ENCODE data around the gene TRAP1. TPM values are rescaled to one million over a fixed set of nuclear protein-coding genes. Genes with fewer than 3 reads are reported as not detected.

The TRAP1 gene
- total RNA-seq, 2 experiments from 2014 or later, result 99.5 to 101 TPM

GRCh38 chr16:3645108-3645503 lies 72.2 kb downstream of the TRAP1 start:
- H3K4me3 Mint-ChIP-seq, result no peak overlapping the region
- DNase-seq, result no peak
- H3K9me3 Mint-ChIP-seq, result no peaks in the 10 kb centered on the region
- H3K36me3 Mint-ChIP-seq (ENCODE audit: low read depth), result peaks cover 7% of the 10 kb centered on the region
- POLR2A ChIA-PET, result no interaction called here
- peak overlapping the region; percentile 2 for H3K27ac Mint-ChIP-seq
- CTCF ChIA-PET, result no interaction called here
- no peaks in the 10 kb centered on the region for H3K27me3 Mint-ChIP-seq
- H3K4me1 Mint-ChIP-seq, result peaks cover 5% of the 10 kb centered on the region

- CTCF ChIA-PET, result interaction anchor here (1.4 kb wide), 1 partner anchor 19 kb away, joined by 5 read pairs; no protein-coding TSS in a partner anchor
- DNase-seq, result no peak
- Mint-ChIP-seq H3K36me3 (ENCODE audit: low read depth) (peaks cover 9% of the 10 kb centered on the region), H3K4me3 (no peak overlapping the region), H3K27me3 (no peaks in the 10 kb centered on the region), H3K4me1 (peaks cover 11% of the 10 kb centered on the region), H3K9me3 (no peaks in the 10 kb centered on the region), H3K27ac (no peak overlapping the region)
- POLR2A ChIA-PET, result no interaction called here
Observed at GRCh38 chr16:3643095-3643730, 74.1 kb downstream of the TRAP1 start.

- H3K27me3 Mint-ChIP-seq, result no peaks in the 10 kb centered on the region
- H3K36me3 Mint-ChIP-seq (ENCODE audit: low read depth), result peaks cover 14% of the 10 kb centered on the region
- no peak overlapping the region for H3K4me3 Mint-ChIP-seq
- peak overlapping the region; percentile 46 for H3K27ac Mint-ChIP-seq
- H3K4me1 Mint-ChIP-seq, result peaks cover 17% of the 10 kb centered on the region
- no peaks in the 10 kb centered on the region for H3K9me3 Mint-ChIP-seq
- DNase-seq, result no peak
- POLR2A ChIA-PET, result no interaction called here
- CTCF ChIA-PET, result interaction anchor here (1.4 kb wide), 1 partner anchor 20 kb away, joined by 5 read pairs; no protein-coding TSS in a partner anchor
Observed at GRCh38 chr16:3642397-3643094, 74.8 kb downstream of the TRAP1 start.

- H3K4me3 Mint-ChIP-seq, result no peak overlapping the region
- H3K27ac Mint-ChIP-seq, result peak overlapping the region; percentile 46
- ChIA-PET CTCF (no interaction called here), POLR2A (no interaction called here)
- H3K4me1 Mint-ChIP-seq, result peaks cover 23% of the 10 kb centered on the region
- H3K36me3 Mint-ChIP-seq (ENCODE audit: low read depth), result peaks cover 14% of the 10 kb centered on the region
- no peak for DNase-seq
- H3K27me3 Mint-ChIP-seq, result no peaks in the 10 kb centered on the region
- no peaks in the 10 kb centered on the region for H3K9me3 Mint-ChIP-seq
Observed at GRCh38 chr16:3641801-3642396, 75.4 kb downstream of the TRAP1 start.

GRCh38 chr16:3640632-3641501 lies 76.5 kb downstream of the TRAP1 start:
- Mint-ChIP-seq H3K27me3 (no peaks in the 10 kb centered on the region), H3K4me3 (no peak overlapping the region), H3K27ac (no peak overlapping the region), H3K4me1 (peaks cover 27% of the 10 kb centered on the region), H3K36me3 (ENCODE audit: low read depth) (peaks cover 10% of the 10 kb centered on the region), H3K9me3 (no peaks in the 10 kb centered on the region)
- DNase-seq, result no peak
- CTCF ChIA-PET, result interaction anchor here (0.8 to 1.3 kb wide), 2 partner anchors 21 to 22 kb away, joined by 3 to 4 read pairs; no protein-coding TSS in a partner anchor
- POLR2A ChIA-PET, result no interaction called here

GRCh38 chr16:3640207-3640606 lies 77.1 kb downstream of the TRAP1 start:
- no peaks in the 10 kb centered on the region for H3K27me3 Mint-ChIP-seq
- H3K27ac Mint-ChIP-seq, result peak overlapping the region; percentile 36
- no peak for DNase-seq
- no peaks in the 10 kb centered on the region for H3K9me3 Mint-ChIP-seq
- POLR2A ChIA-PET, result no interaction called here
- no peak overlapping the region for H3K4me3 Mint-ChIP-seq
- peaks cover 9% of the 10 kb centered on the region for H3K36me3 Mint-ChIP-seq (ENCODE audit: low read depth)
- peaks cover 29% of the 10 kb centered on the region for H3K4me1 Mint-ChIP-seq
- CTCF ChIA-PET, result interaction anchor here (1.3 kb wide), 1 partner anchor 21 kb away, joined by 4 read pairs; no protein-coding TSS in a partner anchor

GRCh38 chr16:3638916-3639644 lies 78.2 kb downstream of the TRAP1 start:
- H3K27ac Mint-ChIP-seq, result no peak overlapping the region
- POLR2A ChIA-PET, result no interaction called here

GRCh38 chr16:3637371-3637923 lies 79.9 kb downstream of the TRAP1 start:
- Mint-ChIP-seq H3K4me1 (peaks cover 29% of the 10 kb centered on the region), H3K4me3 (no peak overlapping the region), H3K27me3 (no peaks in the 10 kb centered on the region), H3K36me3 (ENCODE audit: low read depth) (peaks cover 9% of the 10 kb centered on the region), H3K27ac (peak overlapping the region; percentile 81), H3K9me3 (no peaks in the 10 kb centered on the region)
- peak; percentile 57 for DNase-seq
- ChIA-PET CTCF (interaction anchor here (0.7 to 1.1 kb wide), 4 partner anchors 9 to 112 kb away, joined by 3 read pairs; no protein-coding TSS in a partner anchor), POLR2A (interaction anchor here (1.1 kb wide), 1 partner anchor 12 kb away, joined by 4 read pairs; no protein-coding TSS in a partner anchor)

More at GRCh38 chr16:3638916-3639644, 78.2 kb downstream of the TRAP1 start:
- Mint-ChIP-seq H3K27me3 (no peaks in the 10 kb centered on the region), H3K4me1 (peaks cover 29% of the 10 kb centered on the region), H3K36me3 (ENCODE audit: low read depth) (peaks cover 9% of the 10 kb centered on the region), H3K4me3 (no peak overlapping the region), H3K9me3 (no peaks in the 10 kb centered on the region)
- DNase-seq, result no peak
- CTCF ChIA-PET, result interaction anchor here (0.6 to 1.1 kb wide), 2 partner anchors 14 to 18 kb away, joined by 3 to 4 read pairs; no protein-coding TSS in a partner anchor

GRCh38 chr16:3625911-3626732 lies 91.2 kb downstream of the TRAP1 start:
- Mint-ChIP-seq H3K27me3 (no peaks in the 10 kb centered on the region), H3K9me3 (no peaks in the 10 kb centered on the region), H3K4me1 (peaks cover 33% of the 10 kb centered on the region), H3K36me3 (ENCODE audit: low read depth) (peaks cover 7% of the 10 kb centered on the region), H3K27ac (peak overlapping the region; percentile 80), H3K4me3 (peak overlapping the region; percentile 12)
- DNase-seq, result no peak
- CTCF ChIA-PET, result interaction anchor here (0.6 to 1.3 kb wide), 8 partner anchors 11 to 626 kb away, joined by 3 to 4 read pairs (median 3); no protein-coding TSS in a partner anchor
- POLR2A ChIA-PET, result interaction anchor here (0.6 kb wide), 2 partner anchors 250 to 569 kb away, joined by 3 to 7 read pairs; no protein-coding TSS in a partner anchor

GRCh38 chr16:3625331-3625730 lies 92.0 kb downstream of the TRAP1 start:
- Mint-ChIP-seq H3K27ac (peak overlapping the region; percentile 80), H3K4me3 (no peak overlapping the region), H3K36me3 (ENCODE audit: low read depth) (peaks cover 8% of the 10 kb centered on the region), H3K27me3 (no peaks in the 10 kb centered on the region), H3K4me1 (peaks cover 35% of the 10 kb centered on the region), H3K9me3 (no peaks in the 10 kb centered on the region)
- DNase-seq, result no peak
- ChIA-PET POLR2A (no interaction called here), CTCF (no interaction called here)

GRCh38 chr16:3623642-3624041 lies 93.7 kb downstream of the TRAP1 start:
- POLR2A ChIA-PET, result no interaction called here
- Mint-ChIP-seq H3K36me3 (ENCODE audit: low read depth) (peaks cover 8% of the 10 kb centered on the region), H3K9me3 (no peaks in the 10 kb centered on the region), H3K27me3 (no peaks in the 10 kb centered on the region), H3K4me1 (peaks cover 32% of the 10 kb centered on the region), H3K4me3 (no peak overlapping the region), H3K27ac (no peak overlapping the region)
- CTCF ChIA-PET, result no interaction called here
- no peak for DNase-seq
